Activated CD8-positive, alpha-beta memory T cell treated with anti-CD3 and anti-CD28 coated beads for 1 hour (primary cell): ENCODE results near the gene USF2.
"Not testable (repeated sequence)": the region's sequence is repeated elsewhere in the genome, so short reads cannot be mapped to it uniquely, and the experiment has no call there.

Source experiments
- DNase-seq, 2 donors: peaks; one replicate each; pipeline ENCODE4 v3.0.0-alpha.2; 2020; ENCODE audit warnings: low read depth in 1 of 2; ENCODE audit errors: extremely low read depth in 1 of 2

Gene USF2

GRCh38 chr19:35284153-35285094 lies 15.7 kb downstream of the USF2 start:
- DNase-seq, result no peak

- no peak for DNase-seq
Measured at GRCh38 chr19:35285095-35285449, 16.3 kb downstream of the USF2 start.

GRCh38 chr19:35285465-35285864 lies 16.7 kb downstream of the USF2 start:
- DNase-seq, result not testable (repeated sequence)

GRCh38 chr19:35286101-35286500 lies 17.3 kb downstream of the USF2 start:
- DNase-seq, result not testable (repeated sequence)

- no peak for DNase-seq
Measured at GRCh38 chr19:35287713-35288112, 19.0 kb downstream of the USF2 start.

GRCh38 chr19:35288331-35288730 lies 19.6 kb downstream of the USF2 start:
- no peak for DNase-seq

- DNase-seq, result no peak
Measured at GRCh38 chr19:35288906-35289305, 20.1 kb downstream of the USF2 start.

GRCh38 chr19:35290381-35291127 lies 21.8 kb downstream of the USF2 start:
- DNase-seq, result no peak

- no peak for DNase-seq
Measured at GRCh38 chr19:35291259-35291658, 22.5 kb downstream of the USF2 start.

- no peak for DNase-seq
Measured at GRCh38 chr19:35291916-35292315, 23.2 kb downstream of the USF2 start, which contains the start of gene MAG. Gene MAG, plus strand, starts transcription at chr19:35292161. Its CDS starts 3,248 bp downstream, at chr19:35295409.

- DNase-seq, result no peak
Measured at GRCh38 chr19:35292421-35293362, 23.9 kb downstream of the USF2 start.

- no peak for DNase-seq
Measured at GRCh38 chr19:35293363-35293739, 24.6 kb downstream of the USF2 start.

GRCh38 chr19:35293808-35294207 lies 25.0 kb downstream of the USF2 start:
- no peak for DNase-seq

GRCh38 chr19:35294328-35294727 lies 25.6 kb downstream of the USF2 start:
- DNase-seq, result no peak

- DNase-seq, result no peak
Measured at GRCh38 chr19:35294859-35295791, 26.4 kb downstream of the USF2 start.

GRCh38 chr19:35295792-35296462 lies 27.2 kb downstream of the USF2 start:
- DNase-seq, result no peak

- no peak for DNase-seq
Measured at GRCh38 chr19:35296644-35297514, 28.1 kb downstream of the USF2 start.

GRCh38 chr19:35297515-35297848 lies 28.7 kb downstream of the USF2 start:
- DNase-seq, result no peak
